WERI-Rb-1 (cell line): Measurements from ENCODE around the gene TEKT5.

Source experiments
- DNase-seq: peaks from one replicate; pipeline ENCODE4 v3.0.0-alpha.2; 2020
- H3K27ac ChIP-seq: fragments of 250-450 bp; sonication (Bioruptor Pico); 2 replicates; pipeline ENCODE4 v1.5.1; 2020; ENCODE audit warnings: mild to moderate bottlenecking, moderate library complexity
- H3K27me3 ChIP-seq: fragments of 250-450 bp; sonication (Bioruptor Pico); 2 replicates; pipeline ENCODE4 v1.5.1; 2021; ENCODE audit warnings: mild to moderate bottlenecking, low read depth, moderate library complexity; ENCODE audit not compliant: insufficient read depth, severe bottlenecking
- H3K36me3 ChIP-seq: fragments of 250-450 bp; sonication (Bioruptor Pico); 2 replicates; pipeline ENCODE4 v1.5.1; 2020; ENCODE audit warnings: mild to moderate bottlenecking, moderate library complexity
- H3K4me3 ChIP-seq: 2 replicates; pipeline ENCODE4 v1.5.1; 2011; ENCODE audit warnings: low read depth, mild to moderate bottlenecking, control low read depth, low read length
- H3K9me3 ChIP-seq: fragments of 250-450 bp; sonication (Bioruptor Pico); 2 replicates; pipeline ENCODE4 v1.5.1; 2021; ENCODE audit warnings: mild to moderate bottlenecking, moderate library complexity; ENCODE audit not compliant: severe bottlenecking
- TF ChIP-seq, protein P1 (sequence below): IDR thresholded peaks from 2 replicates; pipeline ENCODE4 v1.5.1; 2011; ENCODE audit warnings: low read depth, mild to moderate bottlenecking, control low read depth, inconsistent platforms, low read length

TEKT5 gene

DNA sequence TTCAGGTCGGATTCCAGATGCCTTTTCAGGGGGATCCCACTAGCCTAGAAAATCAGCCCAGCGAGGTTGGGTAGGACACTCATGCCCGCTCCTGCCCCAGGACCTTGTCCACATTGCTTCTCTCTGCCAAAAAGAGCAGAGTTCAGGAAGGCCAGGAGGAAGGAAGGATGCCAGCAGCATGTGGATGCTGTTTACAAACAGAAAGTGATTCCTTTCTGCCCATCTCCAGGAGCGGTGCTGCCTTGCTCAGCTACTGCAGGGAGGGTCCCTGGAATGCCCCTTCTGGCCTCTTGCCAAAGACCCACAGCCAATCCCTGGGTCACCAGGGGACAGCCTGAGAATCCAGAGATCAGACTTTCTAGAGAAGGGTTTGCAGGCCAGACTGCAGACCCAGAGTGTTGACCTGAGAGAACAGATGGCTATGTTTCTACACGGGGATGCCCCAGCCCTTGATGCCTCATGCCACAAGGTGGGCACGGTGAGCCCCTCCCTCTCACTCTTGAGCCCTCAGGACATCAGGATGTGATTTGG, 82.0 kb downstream of the TEKT5 start:
- Histone ChIP-seq H3K4me3 (no peak overlapping the region), H3K36me3 (no peaks in the 10 kb centered on the region), H3K27me3 (no peaks in the 10 kb centered on the region), H3K9me3 (no peaks in the 10 kb centered on the region), H3K27ac (no peak overlapping the region)
- TF ChIP-seq, protein P1, sequence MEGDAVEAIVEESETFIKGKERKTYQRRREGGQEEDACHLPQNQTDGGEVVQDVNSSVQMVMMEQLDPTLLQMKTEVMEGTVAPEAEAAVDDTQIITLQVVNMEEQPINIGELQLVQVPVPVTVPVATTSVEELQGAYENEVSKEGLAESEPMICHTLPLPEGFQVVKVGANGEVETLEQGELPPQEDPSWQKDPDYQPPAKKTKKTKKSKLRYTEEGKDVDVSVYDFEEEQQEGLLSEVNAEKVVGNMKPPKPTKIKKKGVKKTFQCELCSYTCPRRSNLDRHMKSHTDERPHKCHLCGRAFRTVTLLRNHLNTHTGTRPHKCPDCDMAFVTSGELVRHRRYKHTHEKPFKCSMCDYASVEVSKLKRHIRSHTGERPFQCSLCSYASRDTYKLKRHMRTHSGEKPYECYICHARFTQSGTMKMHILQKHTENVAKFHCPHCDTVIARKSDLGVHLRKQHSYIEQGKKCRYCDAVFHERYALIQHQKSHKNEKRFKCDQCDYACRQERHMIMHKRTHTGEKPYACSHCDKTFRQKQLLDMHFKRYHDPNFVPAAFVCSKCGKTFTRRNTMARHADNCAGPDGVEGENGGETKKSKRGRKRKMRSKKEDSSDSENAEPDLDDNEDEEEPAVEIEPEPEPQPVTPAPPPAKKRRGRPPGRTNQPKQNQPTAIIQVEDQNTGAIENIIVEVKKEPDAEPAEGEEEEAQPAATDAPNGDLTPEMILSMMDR = no peak
- peak; percentile 51 for DNase-seq

DNA sequence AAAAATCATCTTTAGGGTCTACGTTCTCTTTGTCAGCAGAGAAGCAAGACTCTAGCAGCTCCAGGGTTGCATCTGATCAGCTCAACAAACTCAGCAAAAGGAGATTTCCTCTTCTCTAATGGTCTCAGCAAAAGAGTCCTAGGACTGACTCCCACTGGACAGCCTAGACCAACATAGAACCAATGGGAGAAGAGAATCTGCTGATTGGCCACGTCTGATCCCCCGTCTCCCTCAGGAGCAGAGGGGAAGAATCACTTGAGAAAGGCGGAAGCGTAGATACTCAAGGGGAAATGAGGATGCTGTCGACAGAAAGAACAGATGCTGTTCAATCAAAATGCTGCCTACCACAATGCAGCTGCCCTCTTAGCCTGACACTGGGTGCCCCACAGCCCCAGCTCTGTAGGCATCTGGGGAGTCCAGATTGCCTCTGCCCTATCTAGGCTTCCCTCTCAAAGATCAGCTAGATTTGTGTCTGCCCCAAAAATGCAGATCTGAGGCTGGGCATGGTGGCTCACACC, 82.8 kb downstream of the TEKT5 start:
- H3K9me3 ChIP-seq = no peaks in the 10 kb centered on the region
- no peaks in the 10 kb centered on the region for H3K27me3 ChIP-seq
- H3K27ac ChIP-seq = no peak overlapping the region
- H3K36me3 ChIP-seq = no peaks in the 10 kb centered on the region
- no peak overlapping the region for H3K4me3 ChIP-seq
- TF ChIP-seq, protein P1 = no peak
- DNase-seq = no peak

DNA sequence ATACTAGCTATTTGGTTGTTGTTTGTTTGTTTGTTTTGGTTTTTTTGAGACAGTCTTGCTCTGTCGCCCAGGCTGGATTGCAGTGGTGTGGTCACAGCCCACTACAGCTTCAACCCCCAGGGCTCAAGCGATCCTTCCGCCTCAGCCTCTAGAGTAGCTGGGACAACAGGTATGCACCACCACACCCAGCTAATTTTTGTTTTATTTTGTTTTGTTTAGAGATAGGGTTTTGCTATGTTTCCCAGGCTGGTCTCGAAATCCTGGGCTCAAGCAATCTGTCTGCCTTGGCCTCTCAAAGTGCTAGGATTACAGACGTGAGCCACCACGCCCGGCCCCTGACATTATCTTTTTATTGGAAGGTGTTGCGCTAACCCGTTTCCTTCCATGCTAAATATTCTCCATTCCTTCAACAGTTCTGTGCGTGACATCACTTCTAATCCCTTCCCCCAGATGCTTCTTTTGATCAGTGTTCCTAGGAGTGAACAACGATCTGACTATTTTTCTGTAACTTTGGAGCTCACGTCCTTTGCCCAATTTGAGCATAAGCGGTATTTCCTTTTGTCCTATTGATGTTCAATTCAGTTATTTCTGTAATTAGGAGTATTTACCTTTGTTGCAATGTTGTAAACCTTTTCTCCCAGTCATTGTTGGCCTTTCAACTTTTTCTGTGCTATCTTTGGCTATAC, 84.1 kb downstream of the TEKT5 start:
- Histone ChIP-seq H3K36me3 (no peaks in the 10 kb centered on the region), H3K9me3 (no peaks in the 10 kb centered on the region), H3K27ac (no peak overlapping the region), H3K4me3 (no peak overlapping the region), H3K27me3 (no peaks in the 10 kb centered on the region)
- TF ChIP-seq, protein P1 = no peak
- DNase-seq = no peak

DNA sequence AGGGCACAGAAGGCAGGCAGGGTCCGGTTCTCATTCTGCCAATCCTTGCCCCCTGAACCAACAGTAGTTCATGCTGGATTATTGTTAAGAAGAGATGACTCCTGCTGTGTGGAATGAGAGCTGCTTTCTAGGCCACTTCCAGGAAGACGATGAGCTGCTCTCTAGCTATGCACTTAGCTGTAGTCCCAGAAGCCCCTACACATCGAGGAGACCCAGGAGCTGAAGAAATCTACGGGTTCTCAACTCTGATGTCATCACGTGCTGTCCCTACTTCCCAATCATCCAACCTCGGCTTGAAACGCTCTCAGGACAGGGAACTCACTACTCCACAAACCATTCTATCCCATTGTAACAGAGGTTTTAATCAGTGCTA, 85.3 kb downstream of the TEKT5 start:
- DNase-seq = no peak
- H3K4me3 ChIP-seq = no peak overlapping the region
- no peak overlapping the region for H3K27ac ChIP-seq
- TF ChIP-seq, protein P1 = no peak
- H3K36me3 ChIP-seq = no peaks in the 10 kb centered on the region
- no peaks in the 10 kb centered on the region for H3K27me3 ChIP-seq
- H3K9me3 ChIP-seq = no peaks in the 10 kb centered on the region

DNA sequence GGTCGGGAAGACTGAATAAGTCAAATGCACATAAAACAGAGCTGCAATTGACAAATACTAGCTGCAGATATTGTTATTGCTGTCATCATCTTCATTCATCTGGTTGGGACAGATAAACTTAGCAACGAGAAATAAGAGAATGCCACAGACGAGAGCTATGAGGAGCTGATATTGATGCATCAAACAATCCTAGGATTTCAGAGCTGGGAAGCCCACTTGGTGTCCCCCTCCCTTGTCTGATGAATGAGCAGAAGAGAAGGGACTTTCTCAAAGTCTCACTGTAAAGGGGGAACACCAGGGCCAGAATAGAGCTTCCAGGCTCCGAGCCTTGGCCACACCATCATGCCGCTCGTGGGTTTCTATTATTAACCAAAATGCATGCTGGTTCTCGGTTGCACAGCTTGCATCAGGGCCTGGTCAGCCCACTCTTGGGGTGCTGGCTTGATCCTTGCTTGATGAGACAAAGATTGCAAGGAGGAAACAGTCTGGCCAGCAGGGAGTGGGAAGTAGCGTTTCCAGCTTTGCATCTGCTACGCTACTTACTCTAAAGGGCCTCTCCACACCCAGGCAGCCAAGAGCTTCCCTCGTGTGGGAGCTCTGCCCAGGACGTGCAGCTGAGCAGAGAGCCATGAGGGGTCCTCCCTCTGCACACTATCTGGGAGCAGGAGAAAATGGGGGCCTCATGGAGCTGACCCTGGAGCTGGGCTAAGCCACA, 85.9 kb downstream of the TEKT5 start:
- TF ChIP-seq, protein P1 = no peak
- Histone ChIP-seq H3K9me3 (no peaks in the 10 kb centered on the region), H3K27me3 (no peaks in the 10 kb centered on the region), H3K36me3 (no peaks in the 10 kb centered on the region), H3K27ac (no peak overlapping the region), H3K4me3 (no peak overlapping the region)
- no peak for DNase-seq
